Activated T-helper 1 cell treated with anti-CD3 and anti-CD28 coated beads, Interleukin-12 subunit alpha, Interleukin-12 subunit beta, Interleukin-2, Interleukin-4 antibody, amounts not matched to agents 30 ng/mL and 10 ng/mL and 1 ng/mL, durations not matched to agents 14 hours and 24 hours and 36 hours (primary cell): ENCODE data around the gene CHD2. TPM values are rescaled to one million over a fixed set of nuclear protein-coding genes. Genes with fewer than 3 reads are reported as not detected.
"Not testable (repeated sequence)": the region's sequence is repeated elsewhere in the genome, so short reads cannot be mapped to it uniquely, and the experiment has no call there.

ENCODE experiments used
- DNase-seq: peaks from one replicate; pipeline ENCODE4 v3.0.0; 2021; ENCODE audit warnings: low spot score
- H3K27ac Mint-ChIP-seq: one replicate; pipeline ENCODE4 v1.8.0; 2021; ENCODE audit warnings: mild to moderate bottlenecking, mixed read lengths
- H3K27me3 Mint-ChIP-seq: one replicate; pipeline ENCODE4 v1.8.0; 2022; ENCODE audit warnings: mild to moderate bottlenecking, moderate library complexity, mixed read lengths; ENCODE audit not compliant: insufficient read depth
- H3K36me3 Mint-ChIP-seq: one replicate; pipeline ENCODE4 v1.8.0; 2021; ENCODE audit warnings: low read depth, mixed read lengths
- H3K4me1 Mint-ChIP-seq: one replicate; pipeline ENCODE4 v1.8.0; 2021; ENCODE audit warnings: low read depth, mixed read lengths
- H3K4me3 Mint-ChIP-seq: one replicate; pipeline ENCODE4 v1.8.0; 2021; ENCODE audit warnings: mild to moderate bottlenecking, moderate library complexity, mixed read lengths
- H3K9me3 Mint-ChIP-seq: one replicate; pipeline ENCODE4 v1.8.0; 2021; ENCODE audit warnings: mixed read lengths
- intact Hi-C: fragments of 100-400 bp; cut with micrococcal nuclease; formaldehyde crosslinking; loops from one replicate; pipeline ENCODE4 v1.15.1; 2024
- total RNA-seq: library from RNA; stranded (reverse); gene quantifications from 2 replicates; pipeline ENCODE4 v1.2.3, GENCODE V29; 2022

CHD2 gene
- total RNA-seq, 1 donor from 2014 or later = 102 TPM

DNA sequence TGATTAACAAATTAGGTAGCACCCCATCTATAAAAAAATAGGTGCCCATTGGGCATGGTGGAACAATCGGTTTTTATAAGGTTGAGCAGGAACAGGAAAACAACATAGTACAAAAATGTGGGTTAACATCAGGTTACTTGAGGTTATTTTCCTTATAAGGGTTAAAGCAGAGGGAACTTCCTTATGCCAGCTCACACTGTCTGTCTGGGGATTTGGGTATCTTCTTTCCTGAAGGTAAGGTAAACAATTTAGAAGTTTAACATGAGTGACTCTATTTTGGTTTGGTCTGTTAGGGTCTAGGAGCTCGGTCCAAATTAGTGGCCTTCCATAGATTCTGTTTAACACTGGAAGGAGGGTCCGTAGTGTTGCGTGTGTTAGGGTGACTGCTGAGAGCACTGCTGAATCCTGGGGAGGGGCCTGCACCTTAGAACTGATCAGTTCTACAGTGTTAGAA is 14.7 kb downstream of the CHD2 start:
- Mint-ChIP-seq H3K4me3 (peak overlapping the region; percentile 97), H3K9me3 (no peaks in the 10 kb centered on the region), H3K4me1 (peaks cover 87% of the 10 kb centered on the region), H3K27me3 (no peaks in the 10 kb centered on the region), H3K36me3 (peaks cover 37% of the 10 kb centered on the region), H3K27ac (peak overlapping the region; percentile 98)
- intact Hi-C loops = loop anchor here (1.0 to 5.0 kb wide), 4 partner anchors 8 to 287 kb away; no protein-coding TSS in a partner anchor
- DNase-seq = no peak

DNA sequence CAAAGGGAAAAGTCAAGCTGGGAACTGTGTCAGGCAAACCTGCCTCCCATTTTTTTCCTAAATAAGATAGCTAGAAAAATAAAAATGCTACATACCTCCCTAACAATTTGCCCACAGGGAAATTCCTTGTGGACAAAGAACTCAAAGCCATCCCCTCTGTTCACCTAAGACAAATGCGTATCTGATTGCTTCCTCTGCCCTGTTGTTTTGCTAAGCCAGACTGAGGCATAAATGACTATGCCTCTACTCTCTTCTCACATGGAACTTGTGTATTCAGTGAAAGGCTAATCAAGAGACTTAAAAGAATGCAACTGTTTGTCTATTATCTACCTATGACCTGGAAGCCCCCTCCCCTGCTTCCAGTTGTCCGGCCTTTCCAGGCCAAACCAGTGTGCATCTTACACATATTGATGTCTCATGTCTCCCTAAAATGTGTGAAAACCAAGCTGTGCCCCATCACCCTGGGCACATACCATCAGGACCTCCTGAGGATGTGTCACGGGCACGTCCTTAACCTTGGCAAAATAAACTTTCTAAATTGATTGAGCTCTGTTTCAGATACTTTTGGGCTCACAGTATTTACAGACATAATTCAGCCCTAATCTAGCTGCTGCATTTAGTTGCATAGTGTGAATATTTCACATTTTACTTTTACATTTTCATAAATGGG is 15.8 kb downstream of the CHD2 start:
- H3K27me3 Mint-ChIP-seq = no peaks in the 10 kb centered on the region
- peaks cover 89% of the 10 kb centered on the region for H3K4me1 Mint-ChIP-seq
- DNase-seq = no peak
- H3K4me3 Mint-ChIP-seq = peak overlapping the region; percentile 76
- H3K36me3 Mint-ChIP-seq = peaks cover 35% of the 10 kb centered on the region
- peak overlapping the region; percentile 89 for H3K27ac Mint-ChIP-seq
- H3K9me3 Mint-ChIP-seq = no peaks in the 10 kb centered on the region
- intact Hi-C loops = loop anchor here (5.0 kb wide), 2 partner anchors 34 to 289 kb away; no protein-coding TSS in a partner anchor

DNA sequence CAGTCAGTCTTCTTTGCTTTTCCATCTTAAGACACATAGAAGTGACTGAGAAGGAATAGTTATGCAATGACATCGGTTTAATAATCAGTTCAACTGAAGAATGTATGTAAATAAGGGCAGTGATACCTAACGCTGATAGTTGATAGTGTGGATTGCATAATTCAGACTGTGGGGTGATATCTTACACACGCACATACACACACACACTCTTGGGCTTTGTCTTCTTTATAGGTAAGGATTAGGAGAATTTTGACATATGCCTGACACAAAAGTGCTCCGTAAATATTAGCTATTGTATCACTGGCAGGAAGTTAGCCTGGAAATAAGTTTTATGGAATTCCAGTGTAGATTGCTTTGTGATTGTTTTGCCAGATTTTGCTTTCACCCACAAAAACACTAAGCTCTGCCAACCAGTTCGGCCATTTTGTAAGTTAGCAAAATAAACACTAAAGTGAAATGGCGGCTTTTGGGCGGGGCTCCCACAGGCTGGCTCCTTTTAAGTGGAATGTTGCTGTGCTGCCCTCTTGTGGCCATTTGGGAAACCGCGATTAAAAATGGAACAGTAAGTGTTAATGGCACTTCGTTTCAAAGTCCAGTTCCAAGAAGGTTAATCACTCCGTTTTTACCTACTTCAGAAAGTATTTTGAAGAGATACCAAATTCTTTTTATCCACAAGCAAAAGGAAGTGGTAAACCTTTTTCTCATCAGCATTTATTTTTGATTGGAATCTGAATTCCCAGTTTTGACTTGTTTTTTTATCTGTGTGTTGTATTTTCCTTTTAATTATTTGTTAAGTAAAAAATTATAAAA is 17.7 kb downstream of the CHD2 start:
- H3K4me3 Mint-ChIP-seq = peak overlapping the region; percentile 53
- no peaks in the 10 kb centered on the region for H3K9me3 Mint-ChIP-seq
- DNase-seq = peak; percentile 86
- peaks cover 91% of the 10 kb centered on the region for H3K4me1 Mint-ChIP-seq
- intact Hi-C loops = loop anchor here (1.0 to 5.0 kb wide), 5 partner anchors 13 to 291 kb away; no protein-coding TSS in a partner anchor
- peak overlapping the region; percentile 30 for H3K27ac Mint-ChIP-seq
- no peaks in the 10 kb centered on the region for H3K27me3 Mint-ChIP-seq
- peaks cover 43% of the 10 kb centered on the region for H3K36me3 Mint-ChIP-seq

DNA sequence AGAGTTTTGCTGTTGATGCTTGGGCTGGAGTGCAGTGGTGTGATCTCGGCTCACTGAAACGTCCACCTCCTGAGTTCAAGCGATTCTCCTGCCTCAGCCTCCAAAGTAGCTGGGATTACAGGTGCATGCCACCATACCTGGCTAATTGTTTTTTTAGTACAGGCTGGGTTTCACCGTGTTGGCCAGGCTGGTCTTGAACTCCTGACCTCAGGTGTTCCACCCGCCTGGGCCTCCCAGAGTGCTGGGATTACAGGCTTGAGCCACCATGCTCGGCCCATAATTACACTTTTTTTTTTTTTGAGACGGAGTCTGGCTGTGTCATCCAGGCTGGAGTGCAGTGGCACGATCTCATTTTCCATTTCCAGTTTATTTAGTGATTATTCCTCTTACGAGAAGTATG is 18.8 kb downstream of the CHD2 start:
- H3K9me3 Mint-ChIP-seq, DNase-seq, H3K27ac Mint-ChIP-seq, H3K27me3 Mint-ChIP-seq, H3K4me3 Mint-ChIP-seq: not testable (repeated sequence)
- intact Hi-C loops = loop anchor here (1.0 to 5.0 kb wide), 5 partner anchors 14 to 292 kb away; no protein-coding TSS in a partner anchor
- H3K36me3 Mint-ChIP-seq = peaks cover 49% of the 10 kb centered on the region
- H3K4me1 Mint-ChIP-seq = peaks cover 91% of the 10 kb centered on the region

DNA sequence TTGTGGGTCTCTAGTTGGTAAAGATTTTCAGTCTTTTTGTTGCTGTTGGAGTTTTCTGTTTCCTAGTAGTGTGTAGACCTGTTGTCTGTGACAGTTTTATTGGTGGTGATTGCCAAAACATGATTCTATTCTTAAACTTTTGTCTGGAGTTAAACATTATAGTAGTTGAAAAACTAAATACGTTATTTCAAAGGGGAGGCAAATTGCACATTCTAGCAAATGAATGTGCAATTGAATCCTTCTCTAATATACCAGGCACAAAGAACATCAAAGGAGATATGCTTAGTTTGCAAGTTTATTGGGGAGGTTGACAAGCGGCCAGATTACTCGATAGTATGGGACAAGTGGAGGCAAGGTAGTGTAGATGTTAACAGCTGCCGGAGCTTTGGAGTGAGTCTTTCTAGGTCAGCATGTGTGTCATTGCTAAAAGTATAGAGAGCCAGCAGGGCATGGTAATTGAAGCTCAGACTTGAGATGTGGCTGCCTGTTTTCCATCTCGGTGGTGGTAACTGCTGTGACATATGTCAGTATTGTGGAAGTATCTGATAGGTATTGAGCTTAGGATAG is 20.6 kb downstream of the CHD2 start:
- H3K27ac Mint-ChIP-seq = peak overlapping the region; percentile 54
- no peaks in the 10 kb centered on the region for H3K27me3 Mint-ChIP-seq
- no peaks in the 10 kb centered on the region for H3K9me3 Mint-ChIP-seq
- intact Hi-C loops = loop anchor here (1.0 to 5.0 kb wide), 2 partner anchors 9 to 37 kb away; no protein-coding TSS in a partner anchor
- H3K4me1 Mint-ChIP-seq = peaks cover 88% of the 10 kb centered on the region
- H3K4me3 Mint-ChIP-seq = peak overlapping the region; percentile 1
- H3K36me3 Mint-ChIP-seq = peaks cover 54% of the 10 kb centered on the region
- DNase-seq = no peak

DNA sequence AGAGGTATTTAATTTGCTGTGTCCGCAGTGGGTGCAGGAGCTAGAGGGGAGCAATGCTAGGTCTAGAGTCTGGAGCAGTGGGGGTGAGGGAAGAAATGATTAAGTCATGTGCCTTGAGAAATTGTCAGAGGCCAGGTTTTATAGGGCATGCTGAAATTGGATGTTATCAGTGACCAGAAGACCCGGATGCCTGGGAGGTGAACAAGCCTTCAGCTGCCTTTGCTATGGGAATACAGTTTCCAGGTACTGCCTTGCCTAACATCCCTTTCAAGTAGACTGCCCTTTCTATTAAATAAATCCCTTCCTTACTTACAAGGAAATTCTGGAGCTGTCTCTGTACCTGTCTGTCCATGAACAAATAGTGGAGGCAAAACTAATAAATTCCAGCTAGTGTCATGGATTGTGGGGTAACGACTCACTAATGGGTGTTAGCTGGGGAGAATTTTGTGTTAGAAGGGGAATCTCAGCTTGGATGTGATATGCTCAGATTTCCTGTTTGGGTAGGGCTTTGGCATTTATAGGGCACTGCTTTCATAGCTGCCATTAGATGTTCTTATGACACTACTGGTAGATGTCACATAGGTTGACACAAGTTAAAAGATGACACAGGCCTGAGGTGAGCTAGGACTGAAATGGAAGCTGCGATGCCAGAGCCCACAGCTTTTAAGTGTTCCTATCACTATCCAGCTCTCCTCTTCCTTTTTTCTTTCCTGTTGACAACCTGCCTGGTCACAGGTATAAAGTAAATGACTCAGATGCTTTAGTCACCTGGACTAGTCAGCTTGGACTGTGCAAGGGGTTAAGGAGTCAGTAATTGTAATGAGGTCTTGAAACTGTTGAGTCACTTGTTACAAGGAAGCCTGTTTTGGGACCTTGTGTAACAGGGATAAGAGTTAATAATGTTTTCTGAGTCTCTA is 21.3 kb downstream of the CHD2 start:
- no peaks in the 10 kb centered on the region for H3K9me3 Mint-ChIP-seq
- intact Hi-C loops = loop anchor here (1.0 to 5.0 kb wide), 2 partner anchors 8 to 36 kb away; no protein-coding TSS in a partner anchor
- peak overlapping the region; percentile 87 for H3K27ac Mint-ChIP-seq
- no peaks in the 10 kb centered on the region for H3K27me3 Mint-ChIP-seq
- H3K4me1 Mint-ChIP-seq = peaks cover 87% of the 10 kb centered on the region
- no peak for DNase-seq
- H3K4me3 Mint-ChIP-seq = peak overlapping the region; percentile 45
- peaks cover 54% of the 10 kb centered on the region for H3K36me3 Mint-ChIP-seq

DNA sequence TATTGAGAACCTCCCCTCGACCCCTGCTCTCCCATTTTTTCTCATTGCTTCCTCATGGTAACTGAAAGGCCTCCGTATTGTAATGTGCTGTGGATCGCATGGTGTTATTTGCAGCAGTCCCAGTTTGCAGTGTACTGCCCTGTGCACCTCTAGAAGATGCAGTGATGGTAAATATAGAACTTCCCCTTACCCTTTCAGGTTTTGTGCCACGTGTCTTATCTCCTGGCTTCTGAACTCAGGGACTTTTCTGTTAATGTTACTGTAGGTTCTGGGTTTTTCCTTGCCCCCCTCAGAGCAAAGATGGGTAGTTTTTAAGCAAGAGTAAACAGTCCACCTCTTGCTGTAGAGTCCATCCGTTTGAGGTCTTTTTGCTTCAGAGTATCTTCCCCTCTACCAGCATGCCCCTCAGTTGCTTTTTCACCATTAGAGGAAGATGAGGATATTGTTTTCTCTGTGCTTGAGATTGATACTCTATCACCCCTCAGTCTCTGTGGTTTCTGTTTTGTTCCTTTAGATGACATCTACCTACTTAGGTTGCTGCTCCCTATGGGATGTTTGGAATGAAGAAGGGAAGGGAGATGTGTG is 22.4 kb downstream of the CHD2 start:
- peaks cover 63% of the 10 kb centered on the region for H3K36me3 Mint-ChIP-seq
- intact Hi-C loops = loop anchor here (5.0 kb wide), 1 partner anchor 35 kb away; no protein-coding TSS in a partner anchor
- no peak for DNase-seq
- no peaks in the 10 kb centered on the region for H3K9me3 Mint-ChIP-seq
- H3K27ac Mint-ChIP-seq = peak overlapping the region; percentile 87
- peaks cover 88% of the 10 kb centered on the region for H3K4me1 Mint-ChIP-seq
- no peaks in the 10 kb centered on the region for H3K27me3 Mint-ChIP-seq
- H3K4me3 Mint-ChIP-seq = peak overlapping the region; percentile 45

DNA sequence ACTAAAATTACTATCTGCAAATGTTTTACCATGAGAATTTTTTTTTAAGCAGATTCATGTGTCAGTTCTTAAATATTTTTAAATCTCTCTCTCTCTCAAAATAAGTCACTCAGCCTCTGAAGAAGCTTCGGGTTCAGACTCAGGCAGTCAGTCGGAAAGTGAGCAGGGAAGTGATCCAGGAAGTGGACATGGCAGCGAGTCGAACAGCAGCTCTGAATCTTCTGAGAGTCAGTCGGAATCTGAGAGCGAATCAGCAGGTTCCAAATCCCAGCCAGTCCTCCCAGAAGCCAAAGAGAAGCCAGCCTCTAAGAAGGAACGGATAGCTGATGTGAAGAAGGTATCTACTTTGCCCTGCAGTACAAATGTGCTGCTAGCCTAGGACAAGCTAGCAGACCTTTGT is 24.1 kb downstream of the CHD2 start:
- intact Hi-C loops = loop anchor here (5.0 kb wide), 1 partner anchor 33 kb away; no protein-coding TSS in a partner anchor
- Mint-ChIP-seq H3K9me3 (no peaks in the 10 kb centered on the region), H3K4me1 (peaks cover 95% of the 10 kb centered on the region), H3K27ac (peak overlapping the region; percentile 81), H3K36me3 (peaks cover 74% of the 10 kb centered on the region), H3K27me3 (no peaks in the 10 kb centered on the region), H3K4me3 (peak overlapping the region; percentile 52)
- DNase-seq = no peak

DNA sequence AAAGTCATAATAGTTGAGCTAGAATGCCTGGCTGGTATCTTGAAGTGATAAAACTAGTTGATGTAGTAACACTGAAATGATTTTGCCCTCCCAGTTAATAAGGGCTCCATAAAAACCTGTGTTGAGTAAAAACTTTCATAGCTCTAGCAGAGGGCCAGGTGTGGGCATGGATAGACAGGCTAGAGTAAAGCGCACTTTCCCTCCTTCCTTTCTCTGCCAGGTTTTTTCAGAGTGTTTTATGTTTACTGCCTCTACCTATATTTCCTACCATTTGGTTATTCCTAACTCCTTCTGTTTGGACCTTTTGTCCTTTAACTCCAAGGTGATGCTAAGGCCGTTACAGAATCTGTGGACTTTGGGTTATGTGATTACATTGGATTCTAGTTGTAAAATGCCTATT is 25.3 kb downstream of the CHD2 start:
- H3K27me3 Mint-ChIP-seq = no peaks in the 10 kb centered on the region
- H3K9me3 Mint-ChIP-seq = no peaks in the 10 kb centered on the region
- intact Hi-C loops = no loop called here
- DNase-seq = no peak
- peaks cover 77% of the 10 kb centered on the region for H3K36me3 Mint-ChIP-seq
- peaks cover 88% of the 10 kb centered on the region for H3K4me1 Mint-ChIP-seq
- peak overlapping the region; percentile 42 for H3K27ac Mint-ChIP-seq
- no peak overlapping the region for H3K4me3 Mint-ChIP-seq

DNA sequence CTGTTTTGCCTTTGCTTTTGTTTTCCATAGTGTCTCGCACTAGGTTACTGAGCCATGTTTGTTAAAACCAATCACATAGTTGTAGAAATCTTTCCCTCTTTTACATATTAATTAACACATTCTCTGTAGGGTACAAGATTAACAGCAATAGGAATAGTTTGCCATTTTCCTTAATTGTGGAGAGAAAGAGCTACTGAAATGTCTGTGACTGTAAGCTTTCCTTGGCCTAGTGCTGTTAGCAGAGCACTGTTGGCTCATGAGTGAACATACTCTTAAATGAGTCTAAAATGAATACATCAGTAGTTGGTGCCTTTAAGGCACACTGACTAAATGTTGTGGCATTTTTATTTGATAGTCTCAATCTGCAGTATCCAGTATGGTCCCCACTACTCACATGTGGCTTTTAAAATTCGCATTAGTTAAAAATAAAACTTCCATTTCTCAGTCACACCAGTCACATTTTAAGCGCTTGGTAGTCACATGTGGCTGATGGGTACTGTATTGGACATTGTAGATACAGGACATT is 28.2 kb downstream of the CHD2 start:
- intact Hi-C loops = no loop called here
- Mint-ChIP-seq H3K36me3 (peaks cover 73% of the 10 kb centered on the region), H3K27me3 (no peaks in the 10 kb centered on the region), H3K9me3 (no peaks in the 10 kb centered on the region), H3K27ac (peak overlapping the region; percentile 24), H3K4me1 (peaks cover 62% of the 10 kb centered on the region), H3K4me3 (no peak overlapping the region)
- DNase-seq = no peak

DNA sequence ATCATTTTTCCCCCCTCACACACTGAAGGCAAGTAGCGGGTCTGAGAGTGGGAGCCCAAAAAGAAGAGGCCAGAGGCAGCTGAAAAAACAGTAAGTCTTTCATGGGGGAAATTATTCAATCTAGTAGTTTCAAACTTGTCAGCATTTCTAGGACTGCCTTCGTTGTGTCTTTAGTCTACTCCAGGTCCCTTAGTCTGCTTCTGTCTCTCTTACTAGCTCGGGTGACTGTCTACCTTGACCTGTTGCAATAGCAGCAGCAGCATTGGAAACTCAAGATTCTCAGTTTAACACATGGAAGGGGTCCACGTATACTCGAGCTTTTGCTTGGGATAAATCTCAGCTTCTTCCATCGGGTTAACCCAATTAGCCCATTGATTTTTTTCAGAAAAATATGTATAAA is 28.9 kb downstream of the CHD2 start:
- Mint-ChIP-seq H3K4me3 (no peak overlapping the region), H3K36me3 (peaks cover 75% of the 10 kb centered on the region), H3K4me1 (peaks cover 62% of the 10 kb centered on the region), H3K27ac (no peak overlapping the region), H3K9me3 (no peaks in the 10 kb centered on the region), H3K27me3 (no peaks in the 10 kb centered on the region)
- no peak for DNase-seq
- intact Hi-C loops = loop anchor here (1.0 kb wide), 2 partner anchors 8 to 14 kb away; no protein-coding TSS in a partner anchor
